Thyroid gland (tissue), 4 donors: ENCODE results near the gene ICAM4. TPM values are rescaled to one million over a fixed set of nuclear protein-coding genes. Genes with fewer than 3 reads are reported as not detected.

Source experiments
- DNase-seq, 2 donors: peaks; one replicate each; pipeline ENCODE4 v3.0.0-alpha.2; 2019
- H3K27ac ChIP-seq, 3 donors: fragments of 200-600 bp; sonication (generic); 1 replicate in 2 of 3; 2 replicates in 1 of 3; pipeline ENCODE4 v1.5.1; 2016 to 2019; ENCODE audit warnings: mild to moderate bottlenecking in 1 of 3, moderate library complexity in 1 of 3
- H3K27me3 ChIP-seq: fragments of 200-600 bp; sonication (generic); one replicate; pipeline ENCODE4 v1.5.1; 2019
- H3K36me3 ChIP-seq, 2 donors: fragments of 200-600 bp; sonication (generic); one replicate each; pipeline ENCODE4 v1.5.1; 2016 to 2019
- H3K4me1 ChIP-seq, 2 donors: fragments of 200-600 bp; sonication (generic); one replicate each; pipeline ENCODE4 v1.5.1; 2017 to 2019
- H3K4me3 ChIP-seq, 3 donors: fragments of 200-600 bp; sonication (generic); replicated peaks in 1 of 3; 1 replicate in 2 of 3; 2 replicates in 1 of 3; pipeline ENCODE4 v1.5.1; 2016; ENCODE audit warnings: mild to moderate bottlenecking in 1 of 3
- H3K9me3 ChIP-seq: fragments of 200-600 bp; sonication (generic); one replicate; pipeline ENCODE4 v1.5.1; 2017
- POLR2A ChIP-seq, 2 donors: fragments of 450-650 bp; IDR thresholded peaks; one replicate each; pipeline ENCODE4 v1.6.1; 2017; ENCODE audit warnings: antibody characterized with exemption in 2 of 2, mild to moderate bottlenecking in 2 of 2, moderate library complexity in 1 of 2
- WGBS, 2 donors: methylation state at CpG; one replicate each; pipeline ENCODE4 v1.1.5; 2017; 5-methylcytosine and 5-hydroxymethylcytosine counted together
- intact Hi-C: fragments of 100-400 bp; cut with DNase I; formaldehyde crosslinking; loops from one replicate; pipeline ENCODE4 v1.15.1; 2023
- total RNA-seq, 4 donors: library from RNA; depleted of rRNA; stranded (reverse); fragments of >200 nt; gene quantifications; one replicate each; pipeline ENCODE4 v1.2.3, GENCODE V29; 2016
- TF ChIP-seq, protein P1 (sequence below), 6 experiments: fragments of 200-600 bp in 3 of 6; fragments of 450-650 bp in 3 of 6; sonication (generic) in 3 of 6; IDR thresholded peaks; one replicate each; pipeline ENCODE4 v1.5.1; 2016 to 2019; ENCODE audit warnings: antibody characterized with exemption in 6 of 6, mild to moderate bottlenecking in 2 of 6, inconsistent platforms in 1 of 6, moderate library complexity in 1 of 6

The ICAM4 gene
- total RNA-seq, 4 donors from 2014 or later = 0.44 TPM; not detected in 3

DNA sequence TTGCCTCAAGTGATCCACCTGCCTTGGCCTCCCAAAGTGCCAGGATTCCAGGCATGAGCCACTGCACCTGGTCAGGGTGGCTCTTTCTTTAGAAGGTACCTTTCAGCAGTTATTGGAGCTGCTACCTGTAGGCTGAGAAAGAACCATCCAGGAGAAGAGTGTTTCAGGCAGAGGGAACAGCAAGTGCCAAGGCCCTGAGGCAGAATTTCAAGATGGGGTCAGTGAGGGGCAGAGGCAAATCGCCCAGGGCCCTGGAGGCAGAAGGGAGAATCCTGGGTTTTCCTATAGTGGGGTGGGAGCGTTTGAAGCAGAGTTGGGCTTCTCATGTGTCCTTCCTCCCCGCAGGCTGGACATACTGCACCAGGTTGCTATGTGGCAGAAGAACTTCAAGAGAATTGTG lies 32.5 kb upstream of the ICAM4 start:
- H3K36me3 ChIP-seq = peaks cover 25 to 27% of the 10 kb centered on the region in 2 donors
- TF ChIP-seq, protein P1, sequence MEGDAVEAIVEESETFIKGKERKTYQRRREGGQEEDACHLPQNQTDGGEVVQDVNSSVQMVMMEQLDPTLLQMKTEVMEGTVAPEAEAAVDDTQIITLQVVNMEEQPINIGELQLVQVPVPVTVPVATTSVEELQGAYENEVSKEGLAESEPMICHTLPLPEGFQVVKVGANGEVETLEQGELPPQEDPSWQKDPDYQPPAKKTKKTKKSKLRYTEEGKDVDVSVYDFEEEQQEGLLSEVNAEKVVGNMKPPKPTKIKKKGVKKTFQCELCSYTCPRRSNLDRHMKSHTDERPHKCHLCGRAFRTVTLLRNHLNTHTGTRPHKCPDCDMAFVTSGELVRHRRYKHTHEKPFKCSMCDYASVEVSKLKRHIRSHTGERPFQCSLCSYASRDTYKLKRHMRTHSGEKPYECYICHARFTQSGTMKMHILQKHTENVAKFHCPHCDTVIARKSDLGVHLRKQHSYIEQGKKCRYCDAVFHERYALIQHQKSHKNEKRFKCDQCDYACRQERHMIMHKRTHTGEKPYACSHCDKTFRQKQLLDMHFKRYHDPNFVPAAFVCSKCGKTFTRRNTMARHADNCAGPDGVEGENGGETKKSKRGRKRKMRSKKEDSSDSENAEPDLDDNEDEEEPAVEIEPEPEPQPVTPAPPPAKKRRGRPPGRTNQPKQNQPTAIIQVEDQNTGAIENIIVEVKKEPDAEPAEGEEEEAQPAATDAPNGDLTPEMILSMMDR (IDR thresholded peaks at IDR 0.05) = no peak
- no peak for TF ChIP-seq POLR2A (IDR thresholded peaks at IDR 0.05)
- no peaks in the 10 kb centered on the region for H3K27me3 ChIP-seq
- peaks cover 6 to 13% of the 10 kb centered on the region in 2 donors for H3K4me1 ChIP-seq
- DNase-seq = no peak
- no peak overlapping the region for H3K27ac ChIP-seq
- intact Hi-C loops = loop anchor here (10.0 kb wide), 2 partner anchors 139 to 319 kb away; partner anchors contain the start of genes EIF3G, OLFM2 and P2RY11
- no peaks in the 10 kb centered on the region for H3K9me3 ChIP-seq
- H3K4me3 ChIP-seq = no peak overlapping the region
- WGBS, 2 donors = 93 to 95% methylated on average over 3 of the region's 3 CpGs

DNA sequence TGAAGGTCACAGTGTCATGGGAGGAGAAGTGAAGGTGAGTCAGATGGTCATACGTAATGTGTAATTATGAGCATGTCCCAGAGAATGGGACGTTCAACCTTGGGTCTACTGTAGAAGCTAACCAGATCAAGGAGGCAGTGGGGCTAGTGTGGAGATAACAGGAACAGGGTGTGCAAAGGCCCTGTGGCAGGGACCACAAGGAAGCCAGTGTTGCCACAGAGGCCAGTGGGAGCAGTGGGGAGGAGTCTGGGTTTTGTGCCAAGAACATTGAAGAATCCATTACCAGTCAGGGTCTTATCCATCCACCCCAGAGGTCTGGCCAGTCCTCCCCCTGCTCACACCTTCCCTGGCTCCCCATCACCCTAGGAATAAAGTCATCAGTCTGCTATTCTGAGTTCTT lies 31.4 kb upstream of the ICAM4 start:
- Histone ChIP-seq H3K4me1 (peaks cover 15 to 22% of the 10 kb centered on the region in 2 donors), H3K9me3 (no peaks in the 10 kb centered on the region), H3K27me3 (no peaks in the 10 kb centered on the region), H3K4me3 (no peak overlapping the region), H3K36me3 (peaks cover 25 to 27% of the 10 kb centered on the region in 2 donors), H3K27ac (no peak overlapping the region)
- 94 to 100% methylated on average over 2 of the region's 2 CpGs for WGBS, 2 donors
- DNase-seq = no peak
- intact Hi-C loops = loop anchor here (10.0 kb wide), 2 partner anchors 141 to 321 kb away; partner anchors contain the start of genes EIF3G, OLFM2 and P2RY11
- no peak for TF ChIP-seq POLR2A (IDR thresholded peaks at IDR 0.05)
- TF ChIP-seq, protein P1 (IDR thresholded peaks at IDR 0.05) = no peak

DNA sequence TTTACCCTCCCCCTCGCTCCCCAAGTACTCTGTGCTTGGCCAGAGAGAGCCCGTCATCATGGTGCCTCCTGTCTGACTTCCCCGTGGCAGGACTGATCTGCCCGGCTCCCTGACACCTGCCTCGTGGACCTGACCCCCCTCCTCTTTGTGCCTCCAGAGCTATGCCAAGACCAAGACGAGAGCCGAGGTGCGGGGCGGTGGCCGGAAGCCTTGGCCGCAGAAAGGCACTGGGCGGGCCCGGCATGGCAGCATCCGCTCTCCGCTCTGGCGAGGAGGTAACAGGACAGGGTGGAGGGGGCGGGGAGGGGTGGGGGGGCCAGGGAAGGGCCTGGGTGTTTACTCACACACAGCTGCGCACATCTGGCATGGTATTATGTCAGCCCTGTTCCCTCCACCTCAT lies 30.2 kb upstream of the ICAM4 start:
- no peak overlapping the region for H3K4me3 ChIP-seq
- H3K27me3 ChIP-seq = no peaks in the 10 kb centered on the region
- H3K9me3 ChIP-seq = no peaks in the 10 kb centered on the region
- DNase-seq = no peak
- H3K27ac ChIP-seq = no peak overlapping the region
- intact Hi-C loops = loop anchor here (10.0 kb wide), 2 partner anchors 142 to 322 kb away; partner anchors contain the start of genes EIF3G, OLFM2 and P2RY11
- H3K36me3 ChIP-seq = peaks cover 25 to 27% of the 10 kb centered on the region in 2 donors
- TF ChIP-seq, protein P1 (IDR thresholded peaks at IDR 0.05) = no peak
- no peak for TF ChIP-seq POLR2A (IDR thresholded peaks at IDR 0.05)
- H3K4me1 ChIP-seq = peaks cover 15 to 30% of the 10 kb centered on the region in 2 donors
- WGBS, 2 donors = 85 to 95% methylated on average over 8 to 17 of the region's 18 CpGs

DNA sequence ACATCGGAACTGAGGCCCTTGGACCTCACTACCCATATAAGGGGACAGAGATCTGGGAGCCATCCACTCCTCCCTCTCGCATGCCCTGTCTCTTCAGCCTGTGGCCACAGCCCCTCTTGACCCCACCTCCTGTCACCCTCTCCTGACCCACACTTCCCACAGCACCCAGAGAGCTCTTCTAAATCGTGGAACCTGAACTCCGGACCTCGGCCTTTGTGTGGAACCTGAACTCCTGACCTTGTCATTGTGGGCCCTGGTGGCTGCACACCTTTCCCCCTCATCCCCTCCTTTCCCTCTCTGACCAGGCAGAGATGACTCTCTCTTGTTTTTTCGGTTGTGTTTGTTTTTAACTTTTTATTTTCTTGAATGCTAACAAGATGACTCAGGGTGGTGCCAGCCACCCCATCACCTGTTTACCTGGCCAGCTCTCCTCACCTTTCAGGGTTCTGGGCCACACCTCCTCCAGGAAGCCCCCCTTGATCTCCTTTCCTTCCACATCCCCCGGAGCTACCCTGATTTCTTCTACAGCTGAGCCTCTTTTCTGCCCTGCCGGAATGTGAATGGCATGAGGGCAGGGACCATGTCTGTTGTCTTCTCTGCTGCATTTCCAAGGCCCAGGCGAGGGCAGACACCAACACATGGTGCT lies 29.7 kb upstream of the ICAM4 start:
- Histone ChIP-seq H3K9me3 (no peaks in the 10 kb centered on the region), H3K4me1 (peaks cover 15 to 30% of the 10 kb centered on the region in 2 donors), H3K27me3 (no peaks in the 10 kb centered on the region), H3K27ac (no peak overlapping the region), H3K4me3 (no peak overlapping the region), H3K36me3 (peaks cover 25 to 27% of the 10 kb centered on the region in 2 donors)
- TF ChIP-seq POLR2A (IDR thresholded peaks at IDR 0.05) = no peak
- TF ChIP-seq, protein P1 (IDR thresholded peaks at IDR 0.05) = no peak
- DNase-seq = no peak
- WGBS, 2 donors = 87 to 92% methylated on average over 9 of the region's 9 CpGs
- intact Hi-C loops = loop anchor here (10.0 kb wide), 2 partner anchors 142 to 322 kb away; partner anchors contain the start of genes EIF3G, OLFM2 and P2RY11

DNA sequence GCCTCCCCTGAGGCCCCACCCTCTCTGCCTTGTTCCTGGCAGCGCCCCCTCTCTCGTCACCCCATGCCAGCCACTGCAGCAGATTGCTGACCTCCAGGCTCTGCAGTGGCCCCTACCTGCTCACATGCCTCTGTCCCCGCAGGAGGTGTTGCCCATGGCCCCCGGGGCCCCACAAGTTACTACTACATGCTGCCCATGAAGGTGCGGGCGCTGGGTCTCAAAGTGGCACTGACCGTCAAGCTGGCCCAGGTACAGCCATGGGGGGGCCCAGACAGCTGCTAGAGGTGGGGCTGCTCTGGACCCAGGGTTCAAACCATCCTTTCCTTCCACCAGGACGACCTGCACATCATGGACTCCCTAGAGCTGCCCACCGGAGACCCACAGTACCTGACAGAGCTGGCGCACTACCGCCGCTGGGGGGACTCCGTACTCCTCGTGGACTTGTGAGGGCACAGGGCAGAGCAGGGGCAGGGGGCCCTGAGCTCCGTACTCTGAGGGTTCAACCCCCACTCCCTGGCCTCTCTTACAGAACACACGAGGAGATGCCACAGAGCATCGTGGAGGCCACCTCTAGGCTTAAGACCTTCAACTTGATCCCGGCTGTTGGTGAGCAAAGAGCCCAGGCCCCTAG lies 28.6 kb upstream of the ICAM4 start:
- TF ChIP-seq, protein P1 (IDR thresholded peaks at IDR 0.05) = no peak
- TF ChIP-seq POLR2A (IDR thresholded peaks at IDR 0.05) = no peak
- Histone ChIP-seq H3K4me1 (peaks cover 15 to 23% of the 10 kb centered on the region in 2 donors), H3K9me3 (no peaks in the 10 kb centered on the region), H3K36me3 (peaks cover 25 to 27% of the 10 kb centered on the region in 2 donors), H3K27me3 (no peaks in the 10 kb centered on the region), H3K4me3 (no peak overlapping the region), H3K27ac (no peak overlapping the region)
- intact Hi-C loops = loop anchor here (10.0 kb wide), 2 partner anchors 143 to 323 kb away; partner anchors contain the start of genes EIF3G, OLFM2 and P2RY11
- 92 to 93% methylated on average over 8 to 13 of the region's 18 CpGs for WGBS, 2 donors
- no peak for DNase-seq
